Hepatocyte (in vitro differentiated cells): ENCODE data around the gene ZNF431. TPM values are rescaled to one million over a fixed set of nuclear protein-coding genes. Genes with fewer than 3 reads are reported as not detected.

Source experiments
- DNase-seq: peaks from one replicate; pipeline ENCODE4 v3.0.0-alpha.2; 2016; ENCODE audit warnings: low spot score
- H2AFZ ChIP-seq: fragments of 200-600 bp; sonication (generic); 2 replicates; pipeline ENCODE4 v1.6.0; 2016; ENCODE audit warnings: antibody characterized with exemption, mild to moderate bottlenecking
- H3K27ac ChIP-seq: fragments of 200-600 bp; sonication (generic); 2 replicates; pipeline ENCODE4 v1.5.1; 2016; ENCODE audit warnings: mild to moderate bottlenecking
- H3K27me3 ChIP-seq: fragments of 200-600 bp; sonication (generic); 2 replicates; pipeline ENCODE4 v1.6.1; 2016
- H3K36me3 ChIP-seq: fragments of 200-600 bp; sonication (generic); replicated peaks from 2 replicates; pipeline ENCODE4 v1.5.1; 2016; ENCODE audit warnings: low read depth; ENCODE audit not compliant: insufficient read depth
- H3K4me1 ChIP-seq: fragments of 200-600 bp; sonication (generic); 2 replicates; pipeline ENCODE4 v1.5.1; 2016; ENCODE audit warnings: mild to moderate bottlenecking, moderate library complexity; ENCODE audit not compliant: insufficient read depth
- H3K4me2 ChIP-seq: fragments of 200-600 bp; sonication (generic); 2 replicates; pipeline ENCODE4 v1.6.0; 2016
- H3K4me3 ChIP-seq: fragments of 200-600 bp; sonication (generic); 2 replicates; pipeline ENCODE4 v1.5.1; 2016; ENCODE audit warnings: mild to moderate bottlenecking
- H3K79me2 ChIP-seq: fragments of 200-600 bp; sonication (generic); 2 replicates; pipeline ENCODE4 v1.6.0; 2017; ENCODE audit warnings: mild to moderate bottlenecking
- H3K9me2 ChIP-seq: fragments of 200-600 bp; sonication (generic); replicated peaks from 2 replicates; pipeline ENCODE4 v1.6.0; 2017; ENCODE audit warnings: mild to moderate bottlenecking; ENCODE audit not compliant: insufficient read depth
- H3K9me3 ChIP-seq: fragments of 200-600 bp; sonication (generic); 2 replicates; pipeline ENCODE4 v1.5.1; 2016; ENCODE audit warnings: low read depth, mild to moderate bottlenecking
- H4K20me1 ChIP-seq: fragments of 200-600 bp; sonication (generic); 2 replicates; pipeline ENCODE4 v1.6.0; 2016; ENCODE audit warnings: mild to moderate bottlenecking; ENCODE audit not compliant: insufficient read depth, poor library complexity, severe bottlenecking
- CTCF ChIP-seq: fragments of 200-600 bp; sonication (generic); IDR thresholded peaks from 2 replicates; pipeline ENCODE4 v1.5.1; 2016; ENCODE audit warnings: antibody characterized with exemption, mild to moderate bottlenecking; ENCODE audit not compliant: poor library complexity
- EZH2 ChIP-seq: fragments of 200-600 bp; sonication (generic); IDR thresholded peaks from 2 replicates; pipeline ENCODE4 v1.6.1; 2016; ENCODE audit warnings: antibody characterized with exemption, mild to moderate bottlenecking, borderline replicate concordance
- EZH2phosphoT487 ChIP-seq: fragments of 200-600 bp; sonication (generic); IDR thresholded peaks from one replicate; pipeline ENCODE4 v1.6.1; 2018; ENCODE audit warnings: antibody characterized with exemption, mild to moderate bottlenecking, low read depth, moderate library complexity; ENCODE audit not compliant: unreplicated experiment, severe bottlenecking
- WGBS: methylation state at CpG from one replicate; pipeline ENCODE4 v1.1.6; 2016; ENCODE audit warnings: low lambda C conversion rate; ENCODE audit errors: missing lambda C conversion rate; 5-methylcytosine and 5-hydroxymethylcytosine counted together
- polyA plus RNA-seq: library from polyadenylated mRNA; unstranded; fragments of >200 nt; fragmentation: Nextera tagmentation; extraction: Ambion mirVana; gene quantifications from 2 replicates; pipeline ENCODE4 v1.2.1, GENCODE V29; 2016
- total RNA-seq: library from RNA; depleted of rRNA; stranded (reverse); fragments of >200 nt; gene quantifications from 2 replicates; pipeline ENCODE4 v1.2.3, GENCODE V29; 2014

The ZNF431 gene
- total and polyA plus RNA-seq, 2 experiments from 2014 or later = 8.8 to 11.4 TPM

DNA sequence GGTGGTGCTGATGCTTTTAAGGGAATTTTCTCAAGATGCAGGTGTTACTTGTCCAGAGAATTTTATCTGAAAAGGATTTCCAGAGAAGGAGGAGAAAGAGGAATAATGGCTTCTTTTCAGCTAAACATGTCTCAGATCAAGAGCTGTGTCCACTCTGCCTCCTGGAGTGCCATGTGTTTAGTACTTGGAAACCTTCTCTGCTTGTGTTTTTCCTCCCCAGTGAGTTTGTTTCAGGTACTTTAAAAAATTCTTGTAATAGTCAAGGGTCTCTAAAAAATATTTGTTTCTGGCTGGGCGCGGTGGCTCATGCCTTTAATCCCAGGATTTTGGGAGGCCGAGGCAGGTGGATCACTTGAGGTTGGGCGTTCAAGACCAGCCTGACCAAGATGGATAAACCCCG lies 22.7 kb downstream of the ZNF431 start:
- Histone ChIP-seq H3K4me2 (no peak overlapping the region), H3K27me3 (no peaks in the 10 kb centered on the region), H3K4me1 (no peaks in the 10 kb centered on the region), H3K9me2 (no peaks in the 10 kb centered on the region), H3K4me3 (no peak overlapping the region), H4K20me1 (no peaks in the 10 kb centered on the region), H3K36me3 (no peaks in the 10 kb centered on the region), H3K79me2 (peaks cover 72% of the 10 kb centered on the region), H3K27ac (no peak overlapping the region), H3K9me3 (no peaks in the 10 kb centered on the region), H2AFZ (no peak overlapping the region)
- WGBS = 100% methylated on average over 5 of the region's 5 CpGs
- TF ChIP-seq EZH2 = no peak
- TF ChIP-seq EZH2phosphoT487 = no peak
- no peak for TF ChIP-seq CTCF
- no peak for DNase-seq

DNA sequence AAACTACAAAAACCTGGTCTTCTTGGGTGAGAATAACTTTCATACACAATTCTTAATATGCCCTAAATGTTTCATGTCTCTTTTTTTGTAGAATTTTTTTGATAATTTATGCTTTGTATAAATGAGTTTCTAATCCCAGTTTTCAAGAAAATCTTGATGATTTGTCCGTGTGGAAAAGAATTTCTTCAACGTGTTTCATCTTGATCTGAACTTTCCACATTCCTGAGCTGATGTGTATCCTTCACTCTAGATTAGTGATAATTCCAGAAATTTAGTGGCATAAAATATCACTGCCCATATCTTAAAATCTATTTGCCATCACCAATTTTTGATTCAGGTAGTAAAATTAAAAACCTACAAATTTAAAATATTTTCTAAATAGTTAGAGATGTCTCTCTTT lies 24.6 kb downstream of the ZNF431 start:
- Histone ChIP-seq H3K4me1 (no peaks in the 10 kb centered on the region), H3K4me2 (no peak overlapping the region), H3K27ac (peak overlapping the region; percentile 17), H4K20me1 (no peaks in the 10 kb centered on the region), H3K9me2 (no peaks in the 10 kb centered on the region), H3K79me2 (peaks cover 62% of the 10 kb centered on the region), H3K27me3 (no peaks in the 10 kb centered on the region), H3K4me3 (no peak overlapping the region), H3K9me3 (no peaks in the 10 kb centered on the region), H2AFZ (no peak overlapping the region), H3K36me3 (peaks cover 3% of the 10 kb centered on the region)
- TF ChIP-seq CTCF = no peak
- no peak for TF ChIP-seq EZH2phosphoT487
- TF ChIP-seq EZH2 = no peak
- WGBS = 87% methylated on average over 2 of the region's 2 CpGs
- no peak for DNase-seq

DNA sequence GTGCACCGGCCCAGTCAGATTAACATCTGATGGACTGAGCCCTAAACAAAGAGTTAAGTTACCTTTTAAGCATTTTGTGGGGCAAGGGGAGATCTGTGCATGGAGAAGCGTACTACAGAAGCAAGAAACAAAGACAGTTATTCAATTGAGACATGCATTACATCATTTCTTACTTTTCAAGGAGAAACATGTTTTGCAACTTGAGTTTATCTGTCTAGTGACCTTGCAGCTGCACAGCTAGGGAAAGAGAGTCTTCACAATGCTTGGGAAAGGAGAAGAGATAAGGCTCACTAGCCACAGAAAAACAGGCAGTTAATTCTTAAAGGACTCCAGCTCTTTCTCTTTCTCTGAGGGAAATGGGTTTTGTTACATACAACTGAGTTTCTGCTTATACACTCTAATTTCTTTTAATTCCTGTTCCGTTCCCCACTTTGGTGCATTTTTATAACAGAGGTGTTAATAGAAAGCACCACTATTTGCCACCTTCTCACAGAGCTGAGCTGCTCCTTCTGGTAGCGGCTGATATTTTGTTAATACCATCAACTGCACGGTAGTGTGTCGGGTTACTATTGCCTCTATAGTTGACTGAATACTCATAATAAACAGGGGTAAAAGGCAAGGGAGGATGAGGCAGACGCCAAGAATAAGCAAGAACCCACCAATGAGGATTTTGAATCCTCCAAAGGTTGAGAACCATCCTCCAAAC lies 55.9 kb downstream of the ZNF431 start:
- Histone ChIP-seq H3K4me3 (no peak overlapping the region), H2AFZ (no peak overlapping the region), H3K79me2 (no peaks in the 10 kb centered on the region), H3K9me2 (no peaks in the 10 kb centered on the region), H3K27me3 (no peaks in the 10 kb centered on the region), H3K9me3 (no peaks in the 10 kb centered on the region), H3K4me1 (peaks cover 11% of the 10 kb centered on the region), H3K36me3 (no peaks in the 10 kb centered on the region), H3K4me2 (no peak overlapping the region), H3K27ac (no peak overlapping the region), H4K20me1 (no peaks in the 10 kb centered on the region)
- TF ChIP-seq CTCF (no peak), EZH2 (no peak), EZH2phosphoT487 (no peak)
- peak; percentile 26 for DNase-seq
- WGBS = 74% methylated on average over 7 of the region's 7 CpGs
